DMS153 treated with DMSO at 0.1 percent for 48 hours (cell line): ENCODE measurements around the gene KLK3.
"Not testable (repeated sequence)": the region's sequence is repeated elsewhere in the genome, so short reads cannot be mapped to it uniquely, and the experiment has no call there.

Source experiments
- DNase-seq: peaks from one replicate; lab custom pipeline; 2025; ENCODE audit not compliant: unreplicated experiment; lab: John Stamatoyannopoulos, UW

The KLK3 gene

GRCh38 chr19:50859849-50860248 is 5.1 kb downstream of the KLK3 start:
- no peak for DNase-seq

- DNase-seq = no peak
Measured at GRCh38 chr19:50861010-50861409, 6.3 kb downstream of the KLK3 start.

GRCh38 chr19:50861496-50862286 is 7.0 kb downstream of the KLK3 start:
- DNase-seq = no peak

DNA sequence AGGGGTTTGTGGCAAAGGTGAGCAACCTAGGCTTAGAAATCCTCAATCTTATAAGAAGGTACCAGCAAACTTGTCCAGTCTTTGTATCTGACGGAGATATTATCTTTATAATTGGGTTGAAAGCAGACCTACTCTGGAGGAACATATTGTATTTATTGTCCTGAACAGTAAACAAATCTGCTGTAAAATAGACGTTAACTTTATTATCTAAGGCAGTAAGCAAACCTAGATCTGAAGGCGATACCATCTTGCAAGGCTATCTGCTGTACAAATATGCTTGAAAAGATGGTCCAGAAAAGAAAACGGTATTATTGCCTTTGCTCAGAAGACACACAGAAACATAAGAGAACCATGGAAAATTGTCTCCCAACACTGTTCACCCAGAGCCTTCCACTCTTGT is 14.8 kb downstream of the KLK3 start:
- DNase-seq = no peak

GRCh38 chr19:50870417-50871089 is 15.8 kb downstream of the KLK3 start:
- no peak for DNase-seq

GRCh38 chr19:50873056-50873455 is 18.3 kb downstream of the KLK3 start, which contains the start of gene KLK2:
KLK2 (plus strand) TSS chr19:50873439; CDS start chr19:50873474, 35 bp downstream.
- DNase-seq = no peak

- no peak for DNase-seq
Measured at GRCh38 chr19:50874211-50874610, 19.5 kb downstream of the KLK3 start.

- DNase-seq = no peak
Measured at GRCh38 chr19:50875795-50876422, 21.2 kb downstream of the KLK3 start.

GRCh38 chr19:50876456-50876855 is 21.7 kb downstream of the KLK3 start:
- DNase-seq = no peak

- DNase-seq = no peak
Measured at GRCh38 chr19:50877338-50877737, 22.6 kb downstream of the KLK3 start.

GRCh38 chr19:50878851-50879250 is 24.1 kb downstream of the KLK3 start:
- no peak for DNase-seq

DNA sequence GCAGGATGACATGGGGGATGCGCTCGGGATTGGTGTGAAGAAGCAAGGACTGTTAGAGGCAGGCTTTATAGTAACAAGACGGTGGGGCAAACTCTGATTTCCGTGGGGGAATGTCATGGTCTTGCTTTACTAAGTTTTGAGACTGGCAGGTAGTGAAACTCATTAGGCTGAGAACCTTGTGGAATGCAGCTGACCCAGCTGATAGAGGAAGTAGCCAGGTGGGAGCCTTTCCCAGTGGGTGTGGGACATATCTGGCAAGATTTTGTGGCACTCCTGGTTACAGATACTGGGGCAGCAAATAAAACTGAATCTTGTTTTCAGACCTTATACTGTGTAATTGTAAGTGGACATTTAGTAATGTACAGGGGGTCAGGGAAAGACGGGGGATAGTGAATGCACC is 25.5 kb downstream of the KLK3 start:
- DNase-seq = no peak

- no peak for DNase-seq
Measured at GRCh38 chr19:50882188-50882587, 27.5 kb downstream of the KLK3 start.

DNA sequence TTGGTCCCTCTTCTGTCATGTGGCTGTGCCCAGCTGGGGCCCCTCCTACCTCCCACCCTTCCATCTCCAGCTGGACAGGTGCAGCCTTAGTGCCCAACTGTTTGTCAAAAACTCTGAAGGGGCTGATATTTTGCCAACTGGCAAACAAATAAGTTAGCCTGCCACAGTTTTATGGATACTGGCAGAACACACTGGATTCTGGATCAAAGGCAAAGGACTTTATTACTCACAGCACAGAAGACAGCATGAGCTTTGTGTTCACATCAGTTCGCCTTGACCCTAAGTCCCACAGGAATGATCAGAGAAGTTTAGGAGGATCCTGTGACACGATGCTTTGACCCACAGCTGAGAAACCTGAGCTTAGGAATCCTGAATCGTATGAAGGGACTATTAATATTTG is 34.9 kb downstream of the KLK3 start:
- no peak for DNase-seq

- DNase-seq = no peak
Measured at GRCh38 chr19:50890422-50891252, 35.9 kb downstream of the KLK3 start.

- no peak for DNase-seq
Measured at GRCh38 chr19:50891253-50891625, 36.5 kb downstream of the KLK3 start.

GRCh38 chr19:50893047-50893736 is 38.5 kb downstream of the KLK3 start:
- no peak for DNase-seq

DNA sequence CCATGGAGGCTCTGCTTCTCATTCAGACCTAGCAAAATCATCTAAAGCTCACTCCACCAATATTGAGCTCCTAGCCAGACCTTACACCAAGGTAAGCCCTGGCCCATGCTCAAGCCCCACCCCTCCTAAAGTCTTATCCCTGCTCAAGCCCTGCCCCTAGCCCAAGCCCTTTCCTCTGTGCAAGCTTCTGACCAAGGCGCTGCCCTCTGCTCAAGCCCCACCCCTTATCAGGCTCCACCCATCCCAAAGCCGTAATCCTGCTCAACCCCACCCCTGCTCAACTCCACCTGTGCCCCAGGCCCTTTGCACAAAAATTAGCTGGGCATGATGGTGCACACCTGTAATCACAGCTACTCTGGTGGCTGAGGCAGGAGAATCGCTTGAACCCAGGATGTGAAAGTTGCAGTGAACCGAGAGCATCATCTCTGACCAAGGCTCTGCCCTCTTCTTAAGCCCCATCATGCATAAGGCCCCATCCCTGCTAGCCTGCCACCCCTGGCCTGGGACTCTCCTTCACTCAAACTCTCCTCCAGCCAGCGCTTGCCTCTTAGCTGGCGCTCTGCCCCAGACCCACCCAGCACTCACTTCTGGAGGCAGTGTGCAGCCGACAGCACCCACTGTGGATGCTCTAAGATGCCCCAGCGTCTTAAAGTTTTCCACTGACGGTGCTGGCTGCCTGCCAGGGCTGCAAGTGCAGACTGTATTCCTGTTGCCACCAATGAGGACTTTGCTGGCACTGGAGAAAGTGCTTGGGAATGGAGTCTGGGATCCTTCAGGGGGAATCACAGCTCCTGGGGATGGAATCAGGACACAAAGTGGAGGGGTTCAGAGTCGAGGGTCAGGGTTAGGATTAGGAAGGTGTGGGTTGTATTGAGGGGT is 40.0 kb downstream of the KLK3 start:
- no peak for DNase-seq

GRCh38 chr19:50896089-50896590 is 41.4 kb downstream of the KLK3 start:
- DNase-seq = not testable (repeated sequence)
